ENCODE measurements around the gene SPATC1L.

SPATC1L gene

DNA sequence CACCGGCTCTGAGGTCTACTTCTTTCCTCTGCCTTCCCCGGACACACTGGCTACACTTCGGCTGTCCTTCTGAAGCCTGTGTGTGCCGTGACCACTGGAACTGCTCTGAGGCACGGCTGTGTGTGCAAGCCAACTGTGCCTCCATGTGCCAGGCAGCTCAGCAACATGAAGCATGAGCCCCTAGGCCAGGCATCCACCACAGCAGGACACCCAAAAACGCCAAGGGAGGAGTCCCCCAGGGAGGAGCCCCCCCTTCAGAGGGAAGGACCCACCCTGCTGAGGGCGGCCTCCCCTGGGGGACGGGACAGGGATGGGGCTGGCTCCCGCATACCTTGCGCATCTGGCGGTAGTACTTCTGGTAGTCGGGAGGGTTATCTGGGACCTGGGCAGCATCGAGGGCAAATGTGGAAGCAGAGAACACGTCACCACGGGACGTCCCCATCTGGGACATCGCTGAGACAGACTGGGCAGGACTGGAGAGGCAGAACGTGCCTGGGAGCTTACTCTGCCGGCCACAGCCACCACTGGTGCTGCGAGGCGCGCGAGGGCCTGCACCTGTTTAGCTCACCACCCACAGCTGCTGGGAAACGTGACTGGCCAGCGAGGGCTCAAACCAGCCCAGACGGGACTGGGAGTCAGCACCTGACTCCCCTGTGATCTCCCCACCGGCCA lies 23.8 kb upstream of the SPATC1L start:
- ChIA-PET POLR2A (no interaction called here), CTCF (no interaction called here)
- DNase-seq (ENCODE audit: extremely low spot score): no peak
- TF ChIP-seq FOXM1 (IDR thresholded peaks at IDR 0.05; ENCODE audit: borderline replicate concordance): no peak
- no peak for TF ChIP-seq NFRKB (IDR thresholded peaks at IDR 0.05)
- TF ChIP-seq ARNT (IDR thresholded peaks at IDR 0.05): no peak
- TF ChIP-seq BHLHE40 (IDR thresholded peaks at IDR 0.05; ENCODE audit: borderline replicate concordance): no peak
- no peak for TF ChIP-seq TARDBP (IDR thresholded peaks at IDR 0.05)
- TF ChIP-seq, protein P1, sequence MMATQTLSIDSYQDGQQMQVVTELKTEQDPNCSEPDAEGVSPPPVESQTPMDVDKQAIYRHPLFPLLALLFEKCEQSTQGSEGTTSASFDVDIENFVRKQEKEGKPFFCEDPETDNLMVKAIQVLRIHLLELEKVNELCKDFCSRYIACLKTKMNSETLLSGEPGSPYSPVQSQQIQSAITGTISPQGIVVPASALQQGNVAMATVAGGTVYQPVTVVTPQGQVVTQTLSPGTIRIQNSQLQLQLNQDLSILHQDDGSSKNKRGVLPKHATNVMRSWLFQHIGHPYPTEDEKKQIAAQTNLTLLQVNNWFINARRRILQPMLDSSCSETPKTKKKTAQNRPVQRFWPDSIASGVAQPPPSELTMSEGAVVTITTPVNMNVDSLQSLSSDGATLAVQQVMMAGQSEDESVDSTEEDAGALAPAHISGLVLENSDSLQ (IDR thresholded peaks at IDR 0.05): no peak
- no peak for TF ChIP-seq ELF4 (IDR thresholded peaks at IDR 0.05)
- TF ChIP-seq CTBP1 (IDR thresholded peaks at IDR 0.05; ENCODE audit: borderline replicate concordance): no peak
- TF ChIP-seq ZNF384 (IDR thresholded peaks at IDR 0.05): no peak
- no peak for TF ChIP-seq L3MBTL2 (conservative IDR thresholded peaks at IDR 0.05)
- no peak for TF ChIP-seq FOXK2 (IDR thresholded peaks at IDR 0.05)
- TF ChIP-seq FOXA1 (IDR thresholded peaks at IDR 0.05): no peak
- no peak for TF ChIP-seq LEF1 (IDR thresholded peaks at IDR 0.05; ENCODE audit: borderline replicate concordance)
- no peak for TF ChIP-seq SUZ12 (IDR thresholded peaks at IDR 0.05)
- no peak for TF ChIP-seq HDGF (IDR thresholded peaks at IDR 0.05; ENCODE audit: borderline replicate concordance)
- no peak for TF ChIP-seq SP1 (IDR thresholded peaks at IDR 0.05)

DNA sequence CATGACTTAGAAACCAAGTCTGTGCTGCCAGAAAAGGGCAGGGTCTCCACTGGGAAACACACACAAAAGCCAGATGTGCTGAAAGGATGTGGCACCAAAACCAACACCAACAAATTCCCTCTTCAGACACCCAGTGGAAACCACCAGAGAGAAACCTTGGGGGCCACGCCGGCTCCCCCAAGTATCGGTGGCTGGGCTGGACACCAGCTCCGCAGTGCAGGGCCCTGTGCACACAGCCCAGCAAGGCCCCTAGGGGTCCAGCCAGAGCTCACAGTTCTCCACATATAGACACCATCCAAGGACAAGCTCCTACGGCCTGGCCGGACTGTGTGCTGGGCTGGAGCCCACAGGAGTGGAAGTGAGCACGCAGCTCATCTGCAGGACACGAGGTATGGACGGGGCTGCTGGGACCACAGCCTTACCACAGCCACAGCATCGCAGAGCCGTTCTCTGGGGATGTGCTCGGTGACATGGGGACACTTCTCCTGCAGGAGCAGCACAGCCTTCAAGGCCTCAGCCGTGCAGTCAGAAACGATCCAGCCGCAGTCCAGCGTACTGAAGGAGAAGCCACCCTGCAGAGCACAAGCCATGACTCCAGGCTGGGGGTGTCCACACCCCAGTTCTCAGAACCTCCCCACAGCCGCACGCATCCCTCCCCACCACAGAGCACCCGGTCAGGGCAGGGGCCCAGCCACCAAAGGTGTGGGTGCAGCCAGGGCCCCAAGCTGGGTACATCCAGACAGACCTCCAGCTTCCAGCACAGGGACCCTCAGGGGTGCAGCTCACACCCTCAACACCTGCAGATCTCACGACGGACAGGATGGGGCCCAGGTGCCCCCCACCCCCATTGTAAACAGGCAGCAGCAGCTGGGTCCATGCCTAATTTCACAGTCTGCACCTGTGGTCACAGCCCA lies 23.0 kb upstream of the SPATC1L start:
- POLR2A ChIA-PET: interaction anchor here (0.6 kb wide), 1 partner anchor 64 kb away, joined by 3 read pairs; no protein-coding TSS in a partner anchor
- no peak for DNase-seq (ENCODE audit: extremely low spot score)
- no peak for TF ChIP-seq HDGF (IDR thresholded peaks at IDR 0.05; ENCODE audit: borderline replicate concordance)
- TF ChIP-seq, protein P1 (IDR thresholded peaks at IDR 0.05): no peak
- TF ChIP-seq ARNT (IDR thresholded peaks at IDR 0.05): no peak
- TF ChIP-seq SUZ12 (IDR thresholded peaks at IDR 0.05): no peak
- no peak for TF ChIP-seq L3MBTL2 (conservative IDR thresholded peaks at IDR 0.05)
- TF ChIP-seq TARDBP (IDR thresholded peaks at IDR 0.05): no peak
- TF ChIP-seq NFRKB (IDR thresholded peaks at IDR 0.05): no peak
- TF ChIP-seq SP1 (IDR thresholded peaks at IDR 0.05): no peak
- TF ChIP-seq FOXA1 (IDR thresholded peaks at IDR 0.05): no peak
- no peak for TF ChIP-seq BHLHE40 (IDR thresholded peaks at IDR 0.05; ENCODE audit: borderline replicate concordance)
- TF ChIP-seq LEF1 (IDR thresholded peaks at IDR 0.05; ENCODE audit: borderline replicate concordance): no peak
- TF ChIP-seq ELF4 (IDR thresholded peaks at IDR 0.05): no peak
- TF ChIP-seq FOXK2 (IDR thresholded peaks at IDR 0.05): no peak
- no peak for TF ChIP-seq FOXM1 (IDR thresholded peaks at IDR 0.05; ENCODE audit: borderline replicate concordance)
- TF ChIP-seq CTBP1 (IDR thresholded peaks at IDR 0.05; ENCODE audit: borderline replicate concordance): no peak
- TF ChIP-seq ZNF384 (IDR thresholded peaks at IDR 0.05): no peak
- CTCF ChIA-PET: no interaction called here

DNA sequence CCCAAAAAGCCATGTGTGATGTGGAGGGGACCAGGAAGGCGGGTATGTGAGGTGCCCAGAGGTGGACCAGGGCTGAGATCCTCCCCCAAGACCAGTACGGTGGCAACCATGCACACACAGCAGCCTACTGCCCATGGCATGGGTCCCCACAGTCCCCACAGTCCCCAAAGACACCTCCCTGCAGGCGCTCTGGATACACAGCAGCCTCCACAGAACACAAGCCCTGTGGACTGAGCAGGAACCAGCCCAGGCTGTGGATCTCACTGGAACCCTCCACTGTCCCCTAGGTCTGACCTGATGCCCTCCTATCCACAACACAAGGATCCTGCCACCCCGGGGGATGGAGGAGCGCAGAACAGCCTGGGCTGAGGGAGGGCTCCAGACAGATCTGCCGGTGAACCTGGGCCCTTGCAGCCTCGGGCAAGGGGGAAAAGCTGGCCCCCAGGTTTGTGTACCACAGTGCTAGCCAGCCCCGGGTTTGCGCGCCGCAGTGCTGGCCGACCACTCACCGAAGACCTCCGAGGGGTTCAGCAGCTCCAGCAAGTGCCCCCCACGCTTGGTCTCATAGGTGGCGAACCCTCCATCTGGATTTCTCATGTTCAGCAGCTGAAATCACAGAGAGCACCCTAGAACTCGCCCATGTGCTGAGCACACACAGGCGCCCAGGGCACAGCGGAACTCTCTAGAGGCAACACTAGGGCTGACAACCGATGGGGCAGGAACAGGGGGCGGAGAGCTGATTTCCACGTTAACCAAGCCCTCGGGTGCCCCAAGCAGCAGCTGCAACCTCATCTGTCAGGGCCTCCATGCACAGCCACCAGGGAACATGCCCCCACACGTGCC lies 22.1 kb upstream of the SPATC1L start:
- ChIA-PET POLR2A (interaction anchor here (0.6 kb wide), 1 partner anchor 63 kb away, joined by 3 read pairs; no protein-coding TSS in a partner anchor), CTCF (no interaction called here)
- TF ChIP-seq SP1 (IDR thresholded peaks at IDR 0.05) (no peak), ZNF384 (IDR thresholded peaks at IDR 0.05) (no peak), BHLHE40 (IDR thresholded peaks at IDR 0.05; ENCODE audit: borderline replicate concordance) (no peak), HDGF (IDR thresholded peaks at IDR 0.05; ENCODE audit: borderline replicate concordance) (no peak), FOXK2 (IDR thresholded peaks at IDR 0.05) (no peak), SUZ12 (IDR thresholded peaks at IDR 0.05) (no peak), L3MBTL2 (conservative IDR thresholded peaks at IDR 0.05) (no peak), LEF1 (IDR thresholded peaks at IDR 0.05; ENCODE audit: borderline replicate concordance) (no peak), FOXA1 (IDR thresholded peaks at IDR 0.05) (no peak), NFRKB (IDR thresholded peaks at IDR 0.05) (no peak), ELF4 (IDR thresholded peaks at IDR 0.05) (no peak), ARNT (IDR thresholded peaks at IDR 0.05) (no peak), TARDBP (IDR thresholded peaks at IDR 0.05) (no peak)
- TF ChIP-seq, protein P1 (IDR thresholded peaks at IDR 0.05): no peak
- no peak for DNase-seq (ENCODE audit: extremely low spot score)

DNA sequence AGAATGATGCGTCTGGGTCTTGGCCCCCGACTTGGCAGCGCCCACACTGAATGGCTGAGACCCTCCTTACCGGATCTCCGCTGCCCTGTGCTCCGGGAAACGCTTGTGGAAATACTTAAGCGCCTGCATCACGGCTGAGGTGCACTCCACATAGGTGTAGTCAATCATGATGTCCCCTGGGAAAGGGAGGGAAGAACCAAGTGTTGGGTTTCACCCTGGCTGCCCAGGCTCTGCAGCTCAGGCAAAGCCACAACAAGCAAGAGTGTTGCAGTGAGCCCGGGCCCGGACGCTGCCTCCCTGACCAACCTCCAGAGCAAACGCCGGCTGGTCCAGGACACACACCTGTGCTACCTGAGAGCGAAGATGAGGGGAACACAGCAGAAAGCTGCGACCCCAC lies 21.5 kb upstream of the SPATC1L start:
- TF ChIP-seq TARDBP (IDR thresholded peaks at IDR 0.05): no peak
- TF ChIP-seq HDGF (IDR thresholded peaks at IDR 0.05; ENCODE audit: borderline replicate concordance): no peak
- TF ChIP-seq LEF1 (IDR thresholded peaks at IDR 0.05; ENCODE audit: borderline replicate concordance): no peak
- TF ChIP-seq FOXK2 (IDR thresholded peaks at IDR 0.05): no peak
- no peak for TF ChIP-seq ELF4 (IDR thresholded peaks at IDR 0.05)
- TF ChIP-seq, protein P1 (IDR thresholded peaks at IDR 0.05): no peak
- TF ChIP-seq SUZ12 (IDR thresholded peaks at IDR 0.05): no peak
- TF ChIP-seq SP1 (IDR thresholded peaks at IDR 0.05): no peak
- TF ChIP-seq ZNF384 (IDR thresholded peaks at IDR 0.05): no peak
- POLR2A ChIA-PET: no interaction called here
- CTCF ChIA-PET: no interaction called here
- DNase-seq (ENCODE audit: extremely low spot score): no peak

All from HEK293T (cell line).